Skeletal muscle cell (primary cell): ENCODE results near the gene RHOD.
A peak's percentile ranks its signal among the peaks of the same experiment; 100 is the strongest.

ENCODE experiments used
- DNase-seq: peaks from one replicate; pipeline ENCODE4 v3.0.0-alpha.2; 2010; ENCODE audit warnings: low read depth
- H3K4me3 ChIP-seq: 2 replicates; pipeline ENCODE4 v1.5.1; 2011; ENCODE audit warnings: low read depth, mild to moderate bottlenecking, control low read depth, low read length, moderate library complexity

RHOD gene

GRCh38 chr11:67030976-67031375, 25.7 kb upstream of the RHOD start:
- H3K4me3 ChIP-seq: no peak overlapping the region
- DNase-seq: no peak

DNA sequence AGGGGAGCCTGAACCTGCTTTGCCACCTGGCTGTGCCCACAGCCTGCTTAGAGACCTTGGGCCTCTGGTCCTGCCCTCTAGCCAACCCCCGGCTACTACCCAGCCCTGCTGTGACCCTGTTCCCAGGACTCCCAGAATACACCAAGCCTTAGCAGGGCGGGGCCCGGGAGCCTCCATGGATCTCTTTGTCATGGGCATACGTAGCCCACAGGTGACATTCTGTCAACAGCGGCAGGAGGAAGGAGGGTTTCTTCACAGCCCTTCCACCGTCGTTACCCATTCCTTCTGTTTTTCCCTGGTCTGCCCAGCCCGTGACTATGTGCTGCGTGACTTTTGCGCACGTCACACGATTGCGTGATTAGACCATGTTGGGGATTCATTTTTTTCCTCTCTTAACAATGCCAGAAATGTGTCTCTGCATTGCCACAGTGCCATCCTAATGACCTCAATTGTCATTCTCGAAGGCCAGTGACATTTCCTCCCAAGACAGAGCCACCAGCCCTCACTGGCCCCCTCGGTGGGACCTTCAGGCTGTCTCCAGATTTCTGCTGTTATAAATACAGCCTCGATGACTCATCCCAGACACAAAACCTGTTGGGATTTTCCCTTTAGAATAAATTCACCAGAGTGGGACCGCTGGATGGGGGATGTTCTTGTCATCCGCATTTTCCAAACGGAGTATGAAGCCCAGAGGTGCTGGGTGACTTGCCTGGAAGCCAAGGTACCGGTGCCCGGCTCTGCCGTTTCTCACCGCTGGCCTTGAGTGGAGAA, 24.7 kb upstream of the RHOD start:
- no peak overlapping the region for H3K4me3 ChIP-seq
- DNase-seq: no peak

GRCh38 chr11:67032830-67033551, 23.7 kb upstream of the RHOD start:
- no peak overlapping the region for H3K4me3 ChIP-seq
- peak; percentile 77 for DNase-seq

DNA sequence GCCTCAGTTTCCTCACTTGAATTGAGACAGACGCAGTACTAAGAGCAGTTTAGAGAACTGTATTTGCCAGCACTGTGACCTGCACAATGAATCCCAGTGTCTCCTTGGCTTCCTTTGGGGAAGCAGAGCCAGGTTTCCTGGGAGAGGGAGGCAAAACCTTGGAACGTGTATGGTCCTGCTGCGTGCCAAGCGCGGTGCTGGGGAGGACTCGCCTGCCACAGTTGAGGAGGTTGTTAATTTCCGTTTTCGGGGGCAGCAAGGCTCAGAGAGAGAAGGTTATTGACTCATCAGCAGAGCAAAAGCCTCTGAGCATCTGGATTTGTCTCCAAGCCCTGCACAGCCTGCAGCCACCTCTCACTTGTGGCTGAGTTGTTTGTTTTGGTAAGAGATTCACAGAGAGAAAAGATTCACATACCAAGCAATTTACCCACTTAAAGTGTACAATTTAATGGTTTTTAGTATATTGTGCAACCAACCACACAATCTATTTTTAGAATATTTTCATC, 22.9 kb upstream of the RHOD start:
- DNase-seq: peak; percentile 92
- no peak overlapping the region for H3K4me3 ChIP-seq

DNA sequence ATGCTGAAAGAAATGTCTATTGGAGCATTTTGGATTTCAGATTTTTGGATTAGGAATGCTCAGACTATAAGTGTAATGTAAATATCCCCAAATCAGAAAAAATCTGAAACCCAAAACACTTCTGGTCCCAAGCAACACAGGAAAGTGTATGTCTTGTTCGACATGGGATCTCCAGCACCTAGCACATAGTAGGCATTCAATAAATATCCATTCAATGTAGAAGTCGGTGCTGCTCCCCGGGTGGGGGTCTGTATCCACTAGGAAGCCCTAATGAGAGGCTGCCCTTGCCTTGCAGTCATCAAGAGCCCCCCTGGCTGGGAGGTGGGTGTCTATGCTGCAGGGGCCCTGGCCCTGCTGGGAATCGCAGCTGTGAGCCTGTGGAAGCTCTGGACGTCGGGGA, 22.3 kb upstream of the RHOD start:
- no peak for DNase-seq
- H3K4me3 ChIP-seq: no peak overlapping the region

DNA sequence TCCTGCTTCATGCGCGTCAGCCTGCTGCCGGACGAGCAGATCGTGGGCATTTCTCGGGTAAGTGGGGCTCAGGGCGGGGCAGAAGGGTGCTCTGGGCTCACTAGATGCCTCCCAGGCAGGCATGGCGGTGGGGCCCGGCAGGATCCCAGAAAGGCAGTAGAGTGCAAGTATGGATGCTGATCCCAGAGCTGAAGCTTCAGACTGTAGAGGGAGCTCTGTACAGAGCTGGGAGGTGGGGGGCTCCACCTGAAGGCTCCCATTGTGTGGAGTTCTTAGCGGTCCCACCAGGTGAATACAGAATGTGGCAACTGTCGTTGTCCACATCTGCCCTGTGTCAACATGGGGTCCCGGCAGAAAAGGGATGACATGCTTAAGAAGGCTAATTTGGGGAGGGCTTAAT, 16.5 kb upstream of the RHOD start:
- no peak for DNase-seq

GRCh38 chr11:67041602-67042001, 15.0 kb upstream of the RHOD start:
- no peak overlapping the region for H3K4me3 ChIP-seq
- no peak for DNase-seq

More for the DNA sequence above, 16.5 kb upstream of the RHOD start:
- no peak overlapping the region for H3K4me3 ChIP-seq

DNA sequence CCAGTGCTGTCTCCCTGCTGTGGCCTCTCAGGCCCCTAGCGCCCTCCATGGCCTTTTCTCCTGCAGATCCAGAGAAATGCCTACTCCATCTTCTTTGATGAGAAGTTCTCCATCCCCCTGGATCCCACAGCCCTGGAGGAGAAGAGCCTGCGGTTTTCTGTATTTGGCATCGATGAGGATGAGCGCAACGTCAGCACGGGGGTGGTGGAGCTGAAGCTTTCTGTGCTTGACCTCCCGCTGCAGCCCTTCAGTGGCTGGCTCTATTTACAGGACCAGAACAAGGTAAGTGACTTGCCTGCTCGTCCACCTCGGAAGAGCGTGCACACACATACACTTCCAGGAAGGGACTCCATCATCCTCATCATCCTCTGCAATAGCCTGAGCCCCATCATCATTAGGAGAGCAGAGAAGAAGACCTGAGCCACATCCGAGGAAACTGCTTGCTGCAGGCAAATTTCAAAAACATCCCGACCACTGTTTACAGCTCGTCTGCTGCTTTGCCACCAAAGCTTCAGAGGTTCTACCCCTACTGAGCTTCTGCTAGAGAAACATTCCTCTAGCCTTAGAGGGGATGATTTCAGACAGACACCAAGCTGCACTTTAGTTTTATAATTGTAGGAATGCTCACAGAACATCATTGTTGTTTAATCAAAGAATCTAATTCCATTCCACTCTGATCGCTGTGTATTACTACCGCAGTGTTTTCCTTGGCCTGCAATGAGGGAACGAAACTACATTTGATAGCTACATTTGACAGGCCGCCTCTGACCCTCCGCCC, 12.9 kb upstream of the RHOD start:
- no peak for DNase-seq
- no peak overlapping the region for H3K4me3 ChIP-seq

DNA sequence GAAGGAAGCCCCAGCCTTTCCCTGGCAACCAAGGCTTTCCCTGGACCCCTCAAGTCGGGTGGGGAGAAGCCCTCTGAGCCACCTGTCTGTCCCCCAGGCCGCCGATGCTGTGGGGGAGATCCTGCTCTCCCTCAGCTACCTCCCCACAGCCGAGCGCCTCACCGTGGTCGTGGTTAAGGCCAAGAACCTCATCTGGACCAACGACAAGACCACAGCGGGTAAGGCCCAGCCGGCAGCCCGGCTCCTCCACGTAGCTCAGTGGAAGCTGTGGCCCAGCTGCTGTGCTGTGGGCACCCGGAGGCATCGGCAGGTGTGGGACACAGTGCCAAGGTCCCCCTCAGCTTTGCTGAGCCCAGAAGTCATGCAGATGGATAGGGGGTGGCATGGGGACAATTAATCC, 12.2 kb upstream of the RHOD start:
- DNase-seq: no peak
- no peak overlapping the region for H3K4me3 ChIP-seq

- DNase-seq: peak; percentile 89
- no peak overlapping the region for H3K4me3 ChIP-seq
These were observed 11.3 kb upstream of the RHOD start for GRCh38 chr11:67045314-67045713.

DNA sequence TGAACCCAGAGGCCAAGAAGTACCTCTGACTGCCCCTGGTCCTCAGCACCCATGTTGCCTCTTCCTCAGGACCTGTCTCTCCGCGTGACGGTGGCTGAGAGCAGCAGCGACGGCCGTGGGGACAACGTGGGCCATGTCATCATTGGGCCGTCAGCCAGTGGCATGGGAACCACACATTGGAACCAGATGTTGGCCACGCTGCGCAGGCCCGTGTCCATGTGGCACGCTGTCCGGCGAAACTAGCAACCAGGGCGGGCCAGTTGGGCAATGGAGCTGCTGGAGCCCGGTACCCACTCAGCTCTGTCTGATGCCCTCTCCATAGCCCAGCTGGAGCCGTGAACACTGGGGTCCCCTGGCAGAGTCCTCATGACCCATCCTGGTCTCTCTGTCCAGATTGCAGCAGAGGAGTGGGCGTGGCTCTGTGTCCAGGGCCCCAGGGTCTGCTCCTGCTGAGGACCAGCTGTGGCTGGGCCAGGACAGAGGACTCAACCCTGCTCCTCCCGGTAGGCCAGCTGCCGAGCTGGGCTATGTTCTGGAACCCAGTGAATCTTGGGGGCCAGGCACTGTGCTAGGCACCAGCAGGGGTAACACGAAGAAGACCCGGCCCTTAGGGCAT, 8.0 kb upstream of the RHOD start:
- no peak for DNase-seq
- H3K4me3 ChIP-seq: no peak overlapping the region

GRCh38 chr11:67050139-67050538, 6.5 kb upstream of the RHOD start:
- DNase-seq: no peak
- no peak overlapping the region for H3K4me3 ChIP-seq

DNA sequence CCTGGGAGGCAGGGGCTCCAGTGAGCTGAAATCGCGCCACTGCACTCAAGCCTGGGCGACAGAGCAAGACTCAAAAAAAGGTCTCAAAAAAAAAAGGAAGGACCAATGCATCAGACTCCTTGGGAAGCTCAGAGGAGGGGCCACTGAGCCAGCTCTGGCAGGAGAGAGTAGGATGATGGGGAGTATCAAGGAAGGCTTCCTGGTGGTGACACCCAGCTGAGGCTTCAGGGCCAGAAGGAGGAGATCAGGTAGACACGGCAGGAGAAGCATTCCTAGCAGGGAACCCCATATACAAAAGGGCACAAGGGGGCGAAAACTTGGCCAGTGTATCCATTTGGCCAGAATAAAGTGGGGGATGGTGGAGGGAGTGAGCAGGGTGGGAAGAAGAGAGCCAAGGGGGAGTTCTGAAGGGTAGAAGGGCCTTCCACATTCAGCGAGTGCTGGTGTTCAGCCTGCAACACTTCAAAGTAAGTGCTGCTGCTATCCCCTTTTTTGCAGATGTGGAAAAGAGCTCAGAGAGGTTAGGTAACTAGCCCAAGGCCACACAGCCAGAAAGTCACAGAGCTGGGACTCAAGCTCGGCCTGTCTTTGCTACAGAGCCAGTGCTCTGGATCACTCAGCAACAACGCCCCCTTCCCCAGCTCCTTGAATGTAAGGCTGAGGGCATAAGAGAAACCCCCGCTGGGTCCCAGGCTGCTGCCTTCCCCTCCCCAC, 5.3 kb upstream of the RHOD start:
- no peak for DNase-seq
- H3K4me3 ChIP-seq: no peak overlapping the region

DNA sequence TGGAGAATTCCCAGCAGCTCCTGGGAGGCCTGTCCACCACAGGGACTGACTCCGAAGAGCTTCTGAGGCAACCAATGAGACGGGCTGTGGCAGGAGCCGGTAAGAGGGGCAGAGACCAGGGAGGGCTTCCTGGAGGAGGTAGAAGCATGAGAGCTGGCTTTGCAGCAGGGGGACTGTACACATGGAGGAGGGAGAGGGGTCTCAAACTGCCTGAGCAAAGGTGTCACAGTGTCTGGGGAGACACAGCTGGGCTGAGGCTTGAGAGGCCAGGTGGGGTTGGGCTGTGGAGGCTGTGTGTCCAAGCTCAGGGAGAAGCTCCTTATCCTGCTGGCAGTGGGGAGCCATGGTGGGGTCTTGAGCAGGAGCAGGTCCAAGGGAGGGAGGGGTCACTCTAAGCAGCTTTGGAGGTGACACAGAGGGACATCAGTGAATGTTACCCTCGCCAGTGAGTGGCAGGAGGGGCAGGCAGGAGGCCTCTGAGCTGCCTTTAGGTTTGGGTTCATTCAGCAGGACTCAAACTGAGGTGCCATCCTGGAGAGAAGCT, 4.6 kb upstream of the RHOD start:
- no peak for DNase-seq
- H3K4me3 ChIP-seq: no peak overlapping the region

DNA sequence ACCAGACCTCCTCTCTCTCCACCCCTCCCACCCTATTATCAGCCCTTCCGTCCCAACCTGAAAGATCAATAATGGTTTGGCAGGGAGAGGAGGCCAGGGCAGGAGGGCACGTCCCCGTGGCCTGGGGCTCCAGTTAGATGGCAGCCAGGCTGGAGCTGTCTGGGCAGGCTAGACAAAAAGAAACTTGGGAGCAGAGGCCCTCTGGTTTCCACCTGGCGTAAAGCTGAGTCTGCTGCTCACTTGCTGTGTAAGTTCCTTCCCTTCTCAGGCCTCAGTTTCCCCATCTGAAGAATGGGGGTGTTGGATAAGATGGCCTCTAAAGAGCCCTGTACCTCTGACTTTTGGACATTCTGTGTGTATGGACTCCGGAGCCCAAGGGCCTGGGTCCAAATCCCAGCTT, 3.8 kb upstream of the RHOD start:
- no peak for DNase-seq
- H3K4me3 ChIP-seq: no peak overlapping the region

- no peak overlapping the region for H3K4me3 ChIP-seq
- no peak for DNase-seq
These were observed 2.7 kb upstream of the RHOD start for GRCh38 chr11:67053896-67054329.

DNA sequence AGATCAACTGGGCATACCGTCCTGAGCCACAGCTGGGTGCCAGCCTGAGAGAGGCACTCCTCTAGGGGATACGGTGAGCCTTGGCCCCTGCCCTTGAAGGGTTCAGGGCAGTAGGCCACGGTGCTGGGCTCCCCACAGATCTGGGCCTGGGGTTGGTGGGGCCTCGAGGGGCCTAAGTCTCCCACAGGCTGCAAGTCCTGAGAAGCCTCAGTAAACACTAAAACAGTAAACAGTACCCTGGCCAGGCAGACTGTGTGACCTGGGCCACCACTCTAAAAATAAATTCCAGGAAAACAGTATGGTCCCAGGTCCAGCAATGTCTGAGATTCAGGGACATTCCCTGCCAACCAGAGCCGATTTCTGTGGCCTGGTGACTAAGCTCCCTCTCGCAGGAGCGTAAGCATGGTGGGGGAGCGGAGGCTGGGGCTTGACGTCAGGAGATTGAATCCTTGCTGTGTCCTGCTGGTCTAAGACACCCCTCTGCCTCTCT, 2.3 kb upstream of the RHOD start:
- peak; percentile 33 for DNase-seq
- H3K4me3 ChIP-seq: no peak overlapping the region

GRCh38 chr11:67054836-67055523, 1.7 kb upstream of the RHOD start:
- no peak for DNase-seq
- no peak overlapping the region for H3K4me3 ChIP-seq
